Limb (tissue), 2 donors: ENCODE measurements around the gene SORBS1.
"Not testable (repeated sequence)": the region's sequence is repeated elsewhere in the genome, so short reads cannot be mapped to it uniquely, and the experiment has no call there.

Experiments
- DNase-seq, 2 donors: peaks; one replicate each; pipeline ENCODE4 v3.0.0-alpha.2; 2016; ENCODE audit errors: extremely low spot score in 2 of 2

SORBS1 gene

DNA sequence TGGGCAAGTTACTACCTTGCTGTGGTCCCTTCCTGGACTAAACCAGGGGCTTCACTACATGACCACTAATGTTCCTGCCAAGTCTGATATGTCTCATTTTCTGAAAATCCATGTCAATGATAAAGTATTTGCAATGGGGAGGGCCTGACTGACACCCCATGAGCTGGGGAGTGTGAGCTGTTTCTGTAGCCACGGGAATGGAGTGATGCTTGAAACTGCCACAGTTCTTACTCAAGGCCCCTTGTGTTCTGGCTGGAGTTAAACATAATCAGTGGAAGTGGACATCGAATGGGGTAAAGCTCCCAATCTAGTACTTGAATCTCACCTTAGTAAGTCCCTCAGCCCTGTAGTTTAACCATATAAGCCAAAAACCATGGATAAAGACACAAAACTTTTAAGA, 208.5 kb downstream of the SORBS1 start:
- DNase-seq: no peak

DNA sequence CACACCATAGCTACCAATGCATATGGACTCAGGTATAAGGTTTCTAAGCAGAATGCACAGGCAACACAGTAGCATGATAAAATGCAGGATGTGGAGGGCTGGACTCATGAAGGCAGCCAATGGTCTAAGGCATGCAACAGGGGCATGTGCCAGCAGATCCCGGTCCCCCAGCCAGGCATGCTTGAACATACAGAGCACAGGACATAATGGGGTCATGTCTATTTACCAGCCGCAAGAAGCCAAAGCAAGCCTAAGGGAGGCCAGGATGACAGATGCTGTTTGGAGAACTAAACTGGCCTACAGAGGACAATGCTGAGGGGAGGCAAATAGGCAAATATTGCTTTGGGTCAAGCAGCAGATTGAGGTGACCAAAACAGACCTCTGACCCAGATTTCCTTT, 210.3 kb downstream of the SORBS1 start:
- DNase-seq: no peak

DNA sequence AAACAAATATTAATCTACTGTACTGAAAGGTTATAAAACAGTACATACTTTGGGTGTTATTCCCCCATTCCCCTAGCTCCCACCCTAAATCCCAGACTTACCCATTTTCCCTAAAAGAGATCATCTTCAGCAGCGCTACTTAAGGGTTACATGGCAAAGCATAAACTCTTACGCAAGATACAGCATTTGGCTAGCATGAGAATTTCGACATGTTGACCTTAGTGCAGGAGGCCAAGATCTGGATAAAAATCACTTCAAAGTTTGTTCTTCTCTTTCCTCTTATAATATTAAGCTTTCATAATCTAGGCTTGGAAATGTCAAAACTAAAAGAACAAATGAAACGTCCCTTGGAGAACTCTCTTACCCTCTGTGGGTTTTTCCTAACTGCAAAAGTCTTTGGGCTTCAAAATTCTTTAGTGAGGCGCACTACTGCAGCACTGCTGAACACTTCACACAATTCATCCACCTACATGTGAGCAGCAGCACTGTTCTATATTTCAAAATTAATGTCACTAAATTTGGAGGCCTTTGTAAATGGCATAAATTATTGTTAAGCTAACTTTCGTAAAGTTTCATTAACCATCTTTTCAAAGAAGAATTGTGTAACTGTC, 210.8 kb downstream of the SORBS1 start:
- no peak for DNase-seq

DNA sequence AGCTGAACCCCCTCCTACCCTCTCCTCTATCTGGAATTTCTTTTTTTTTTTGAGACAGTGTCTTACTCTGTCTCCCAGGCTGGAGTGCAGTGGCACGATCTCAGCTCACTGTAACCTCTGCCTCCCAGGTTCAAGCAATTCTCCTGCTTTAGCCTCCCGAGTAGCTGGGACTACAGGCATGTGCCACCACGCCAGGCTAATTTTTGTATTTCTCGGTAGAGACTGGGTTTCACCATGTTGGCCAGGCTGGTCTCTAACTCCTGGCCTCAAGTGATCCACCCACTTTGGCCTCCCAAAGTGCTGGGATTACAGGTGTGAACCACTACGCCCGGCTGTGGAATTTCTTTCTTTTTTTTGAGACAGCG, 213.8 kb downstream of the SORBS1 start:
- not testable (repeated sequence) for DNase-seq

GRCh38 chr10:95346715-95347401, 214.3 kb downstream of the SORBS1 start:
- no peak for DNase-seq

GRCh38 chr10:95343573-95343972, 217.6 kb downstream of the SORBS1 start:
- DNase-seq: no peak

DNA sequence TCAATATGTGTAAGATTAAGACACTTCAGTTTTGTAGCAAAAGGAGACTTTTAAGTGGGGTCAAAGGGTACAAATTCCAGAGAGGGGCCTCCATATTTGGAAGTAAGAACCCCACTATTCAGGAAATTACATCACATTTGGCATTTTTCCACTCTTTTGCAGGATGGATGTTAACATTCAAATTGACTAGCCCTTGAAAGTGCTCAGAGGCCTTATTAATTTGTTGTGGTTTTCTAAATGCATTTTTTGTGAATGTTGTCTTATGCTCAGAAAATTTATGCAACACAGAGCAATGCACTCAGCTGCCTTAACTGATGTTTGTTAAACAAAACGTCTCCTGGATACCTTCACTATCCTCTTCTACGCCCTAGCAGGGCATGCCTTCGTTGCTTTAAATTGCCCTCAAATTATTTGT, 219.4 kb downstream of the SORBS1 start:
- DNase-seq: no peak

GRCh38 chr10:95339863-95340262, 221.3 kb downstream of the SORBS1 start:
- DNase-seq: no peak

- no peak for DNase-seq
These were observed 223.6 kb downstream of the SORBS1 start for GRCh38 chr10:95337423-95338160.

GRCh38 chr10:95336702-95337101, 224.5 kb downstream of the SORBS1 start:
- DNase-seq: no peak

GRCh38 chr10:95335933-95336699, 225.1 kb downstream of the SORBS1 start:
- DNase-seq: no peak

DNA sequence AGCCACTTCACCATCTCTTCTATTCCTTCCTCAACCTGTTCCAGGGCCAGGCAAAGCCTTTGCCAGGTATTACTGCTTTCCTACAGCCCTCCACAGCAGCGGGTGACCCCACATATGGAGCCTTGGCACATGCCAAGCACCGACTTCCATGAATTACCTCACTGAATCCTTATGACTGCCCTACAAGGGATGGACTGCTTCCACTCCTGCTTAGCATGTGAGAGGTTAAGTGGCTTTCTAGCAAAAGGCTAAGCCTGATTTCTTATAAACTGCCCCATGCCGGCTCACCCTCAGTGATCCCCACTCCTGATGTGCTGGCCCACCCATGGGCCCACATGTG, 226.4 kb downstream of the SORBS1 start:
- DNase-seq: no peak

- DNase-seq: no peak
These were observed 227.0 kb downstream of the SORBS1 start for GRCh38 chr10:95333997-95334804.

GRCh38 chr10:95332666-95333249, 228.4 kb downstream of the SORBS1 start:
- DNase-seq: no peak

- no peak for DNase-seq
These were observed 229.5 kb downstream of the SORBS1 start for GRCh38 chr10:95331596-95332130.

- DNase-seq: no peak
These were observed 230.2 kb downstream of the SORBS1 start for GRCh38 chr10:95330966-95331453.

DNA sequence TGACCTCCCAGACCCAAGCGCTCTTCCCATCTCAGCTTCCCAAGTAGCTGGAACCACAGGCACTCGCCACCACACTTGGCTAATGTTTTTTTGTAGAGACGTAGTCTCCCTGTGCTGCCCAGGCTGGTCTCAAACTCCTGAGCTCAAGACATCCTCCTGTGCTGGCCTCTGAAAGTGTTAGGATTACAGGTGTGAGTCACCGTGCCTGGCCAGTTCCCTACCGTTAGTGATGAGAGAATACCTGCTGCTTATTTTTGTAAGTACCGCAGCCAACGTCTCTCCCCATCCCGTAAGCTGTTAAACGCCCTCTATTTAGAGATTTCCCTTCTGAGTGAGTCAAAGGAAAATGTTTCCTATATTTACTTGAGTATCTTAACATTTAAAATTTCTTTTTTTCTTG, 231.9 kb downstream of the SORBS1 start:
- no peak for DNase-seq

DNA sequence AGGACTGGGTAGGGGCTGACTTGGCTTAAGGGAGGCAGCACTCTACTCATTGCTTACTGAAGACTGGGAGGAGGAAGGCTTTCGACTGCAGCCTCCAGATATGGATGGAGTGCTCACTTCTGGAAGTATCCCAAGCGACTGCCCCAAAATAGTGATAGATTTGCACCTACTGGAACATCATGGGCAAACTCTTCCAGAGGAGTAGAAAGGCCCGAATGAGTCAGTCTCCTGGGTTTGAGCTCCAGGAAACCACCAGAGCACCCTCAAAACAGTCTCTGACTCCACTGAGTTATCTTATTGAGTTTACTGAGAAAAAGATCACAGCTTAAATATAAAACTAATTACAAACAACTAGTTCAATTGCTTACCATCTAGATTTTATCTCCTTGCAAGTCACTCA, 233.2 kb downstream of the SORBS1 start:
- DNase-seq: no peak

DNA sequence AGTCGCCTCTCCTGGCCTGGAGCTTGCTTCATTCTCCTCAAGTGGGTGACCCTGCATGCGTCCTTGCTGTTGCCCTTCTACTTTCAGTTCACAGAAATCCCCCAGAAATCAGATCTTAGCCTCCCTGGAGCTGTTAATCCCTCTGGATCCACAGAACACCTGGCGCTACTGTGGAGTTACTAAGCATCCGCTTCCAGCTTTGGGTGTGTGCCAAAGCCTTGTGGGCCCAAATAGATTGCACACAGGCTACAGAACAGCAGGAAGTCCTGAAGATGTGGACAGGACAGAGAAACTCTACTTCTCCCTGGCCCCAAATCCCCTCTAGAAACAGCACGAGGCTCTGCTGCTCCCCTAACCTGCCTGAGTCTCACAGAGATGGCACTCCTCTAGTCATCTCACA, 233.8 kb downstream of the SORBS1 start:
- peak; percentile 8 to 37 for DNase-seq

GRCh38 chr10:95326396-95326795, 234.8 kb downstream of the SORBS1 start:
- DNase-seq: no peak
